Esophagus (tissue), 2 donors: ENCODE data around the gene DYNC1I2. TPM values are rescaled to one million over a fixed set of nuclear protein-coding genes. Genes with fewer than 3 reads are reported as not detected.

ENCODE experiments used
- H3K27ac ChIP-seq, 2 donors: one replicate each; pipeline ENCODE4 v1.5.1; 2013; ENCODE audit warnings: low read depth in 2 of 2, mild to moderate bottlenecking in 2 of 2, inconsistent platforms in 1 of 2, low read length in 1 of 2, moderate library complexity in 1 of 2
- H3K27me3 ChIP-seq, 2 donors: one replicate each; pipeline ENCODE4 v1.6.1; 2013; ENCODE audit warnings: low read length in 2 of 2, control low read depth in 1 of 2, mild to moderate bottlenecking in 1 of 2; ENCODE audit not compliant: insufficient read depth in 2 of 2, control insufficient read depth in 1 of 2
- H3K36me3 ChIP-seq, 2 donors: one replicate each; pipeline ENCODE4 v1.6.1; 2013; ENCODE audit warnings: low read length in 1 of 2; ENCODE audit not compliant: control insufficient read depth in 2 of 2, insufficient read depth in 2 of 2
- H3K4me1 ChIP-seq, 2 donors: one replicate each; pipeline ENCODE4 v1.6.1; 2013; ENCODE audit warnings: low read length in 1 of 2; ENCODE audit not compliant: control insufficient read depth in 2 of 2, insufficient read depth in 2 of 2
- H3K4me3 ChIP-seq, 2 donors: one replicate each; pipeline ENCODE4 v1.5.1; 2013; ENCODE audit warnings: low read length in 2 of 2, mild to moderate bottlenecking in 2 of 2, low read depth in 1 of 2, moderate library complexity in 1 of 2
- H3K9me3 ChIP-seq, 2 donors: one replicate each; pipeline ENCODE4 v1.6.1; 2013; ENCODE audit warnings: mild to moderate bottlenecking in 2 of 2, low read depth in 1 of 2, low read length in 1 of 2, moderate library complexity in 1 of 2; ENCODE audit not compliant: control insufficient read depth in 2 of 2, insufficient read depth in 1 of 2
- WGBS, 2 donors: extraction: QIAGEN DNeasy Blood & Tissue Kit; methylation state at CpG; one replicate each; pipeline ENCODE4 v1.1.7; 2013; 5-methylcytosine and 5-hydroxymethylcytosine counted together
- polyA plus RNA-seq, 2 donors: library from polyadenylated mRNA; stranded (reverse); fragments of 200-250 nt; gene quantifications; one replicate each; pipeline ENCODE4 v1.2.3, GENCODE V29; 2013
- donor health status: healthy with polysubstance abuse.
- donor health status: Bipolar disorder and iron deficiency.

The DYNC1I2 gene
- polyA plus RNA-seq, 2 donors: 45.0 to 73.9 TPM

DNA sequence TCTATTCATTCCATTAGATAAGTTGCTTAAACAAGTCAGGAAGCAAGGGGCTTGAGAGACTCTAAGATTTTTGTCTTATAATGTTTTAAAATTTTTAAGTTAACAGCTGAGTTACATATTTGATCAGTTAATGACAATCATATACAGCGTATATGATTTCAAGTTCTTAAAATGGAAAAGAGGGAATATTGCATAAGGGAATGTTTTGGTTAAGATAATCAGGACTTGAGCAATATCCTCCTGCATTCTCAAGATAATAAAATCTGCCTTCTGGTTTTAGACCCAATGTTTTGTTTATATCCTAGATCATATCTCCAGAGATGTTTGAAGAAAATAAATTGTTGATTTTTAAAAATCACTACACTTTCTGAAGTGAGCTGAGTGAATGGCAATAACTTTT lies 13.4 kb upstream of the DYNC1I2 start:
- Histone ChIP-seq H3K27me3 (no peaks in the 10 kb centered on the region), H3K4me1 (no peaks in the 10 kb centered on the region), H3K9me3 (no peaks in the 10 kb centered on the region), H3K36me3 (no peaks in the 10 kb centered on the region), H3K4me3 (no peak overlapping the region), H3K27ac (no peak overlapping the region)
- WGBS, 2 donors: 85 to 93% methylated on average over 1 of the region's 1 CpG

DNA sequence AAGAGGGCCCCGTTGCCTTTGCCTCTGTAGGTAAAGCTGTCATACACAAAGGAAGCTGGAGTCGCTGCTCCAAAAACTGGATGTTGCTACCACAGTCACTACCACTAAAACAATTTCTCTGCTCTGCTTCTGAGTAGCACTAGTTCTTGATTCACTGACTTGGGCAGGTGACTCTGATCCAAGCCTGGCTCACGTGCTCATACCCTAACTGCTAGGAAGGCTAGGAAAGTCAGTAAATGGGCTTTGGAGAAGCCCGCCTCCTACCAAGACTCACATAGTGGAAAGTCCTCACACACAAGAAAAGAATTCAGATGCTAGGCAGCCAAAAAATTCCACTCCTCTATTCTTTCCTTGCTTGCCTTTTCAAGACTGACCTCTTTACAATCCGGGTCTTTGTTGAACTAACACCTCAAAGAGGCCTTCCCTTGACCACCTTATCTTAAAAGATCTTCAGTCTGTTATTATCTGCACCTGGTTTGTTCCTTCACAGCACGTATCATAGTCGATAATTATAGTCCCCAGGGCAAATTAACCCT lies 11.4 kb upstream of the DYNC1I2 start:
- no peaks in the 10 kb centered on the region for H3K36me3 ChIP-seq
- no peak overlapping the region for H3K4me3 ChIP-seq
- H3K4me1 ChIP-seq: no peaks in the 10 kb centered on the region
- no peaks in the 10 kb centered on the region for H3K27me3 ChIP-seq
- H3K27ac ChIP-seq: no peak overlapping the region
- no peaks in the 10 kb centered on the region for H3K9me3 ChIP-seq
- WGBS, 2 donors: 70 to 81% methylated on average over 7 of the region's 7 CpGs

DNA sequence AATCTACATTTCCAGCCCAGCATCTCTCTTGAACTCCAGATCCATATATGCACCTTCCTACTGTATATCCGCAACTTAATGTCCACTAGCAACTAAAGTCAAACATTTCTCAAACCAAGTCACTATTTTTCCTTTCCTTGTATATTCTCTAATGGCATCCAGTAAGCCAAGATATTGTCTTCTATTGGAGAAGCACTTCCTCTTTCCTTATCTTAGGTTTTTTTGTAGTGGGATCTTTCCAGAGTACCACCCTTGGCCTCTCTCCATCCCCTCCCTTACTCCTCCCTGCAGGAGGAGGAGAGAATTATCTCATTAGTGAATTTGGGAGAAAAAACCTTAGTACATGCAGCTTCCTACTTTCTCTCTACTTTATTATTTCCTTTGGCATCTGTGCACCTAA lies 8.7 kb upstream of the DYNC1I2 start:
- WGBS, 2 donors: 80 to 94% methylated on average over 1 of the region's 1 CpG
- Histone ChIP-seq H3K4me1 (no peaks in the 10 kb centered on the region), H3K27me3 (no peaks in the 10 kb centered on the region), H3K4me3 (no peak overlapping the region), H3K9me3 (no peaks in the 10 kb centered on the region), H3K27ac (no peak overlapping the region), H3K36me3 (no peaks in the 10 kb centered on the region)

- WGBS, 2 donors: 0 to 3% methylated on average over 10 of the region's 10 CpGs
- no peaks in the 10 kb centered on the region for H3K27me3 ChIP-seq
- H3K4me1 ChIP-seq: no peaks in the 10 kb centered on the region
- peak overlapping the region; percentile 80 to 86 for H3K27ac ChIP-seq
- H3K36me3 ChIP-seq: no peaks in the 10 kb centered on the region
- peak overlapping the region; percentile 87 to 89 for H3K4me3 ChIP-seq
- no peaks in the 10 kb centered on the region for H3K9me3 ChIP-seq
Observed at GRCh38 chr2:171688129-171688465, 828 bp downstream of the DYNC1I2 start.

GRCh38 chr2:171692331-171692730 lies 5.1 kb downstream of the DYNC1I2 start:
- Histone ChIP-seq H3K27me3 (no peaks in the 10 kb centered on the region), H3K9me3 (no peaks in the 10 kb centered on the region), H3K4me3 (no peak overlapping the region), H3K36me3 (peaks cover 0 to 3% of the 10 kb centered on the region in 2 donors), H3K4me1 (no peaks in the 10 kb centered on the region), H3K27ac (no peak overlapping the region)
- 79 to 87% methylated on average over 1 of the region's 1 CpG for WGBS, 2 donors

GRCh38 chr2:171702781-171703556 lies 15.7 kb downstream of the DYNC1I2 start:
- 87 to 91% methylated on average over 7 of the region's 7 CpGs for WGBS, 2 donors
- Histone ChIP-seq H3K36me3 (peaks cover 0 to 3% of the 10 kb centered on the region in 2 donors), H3K4me1 (no peaks in the 10 kb centered on the region), H3K27ac (no peak overlapping the region), H3K9me3 (no peaks in the 10 kb centered on the region), H3K27me3 (no peaks in the 10 kb centered on the region), H3K4me3 (no peak overlapping the region)

GRCh38 chr2:171703574-171704347 lies 16.5 kb downstream of the DYNC1I2 start:
- 63 to 66% methylated on average over 4 of the region's 4 CpGs for WGBS, 2 donors
- no peak overlapping the region for H3K4me3 ChIP-seq
- peaks cover 0 to 3% of the 10 kb centered on the region in 2 donors for H3K36me3 ChIP-seq
- H3K27ac ChIP-seq: no peak overlapping the region
- no peaks in the 10 kb centered on the region for H3K27me3 ChIP-seq
- H3K9me3 ChIP-seq: no peaks in the 10 kb centered on the region
- no peaks in the 10 kb centered on the region for H3K4me1 ChIP-seq

DNA sequence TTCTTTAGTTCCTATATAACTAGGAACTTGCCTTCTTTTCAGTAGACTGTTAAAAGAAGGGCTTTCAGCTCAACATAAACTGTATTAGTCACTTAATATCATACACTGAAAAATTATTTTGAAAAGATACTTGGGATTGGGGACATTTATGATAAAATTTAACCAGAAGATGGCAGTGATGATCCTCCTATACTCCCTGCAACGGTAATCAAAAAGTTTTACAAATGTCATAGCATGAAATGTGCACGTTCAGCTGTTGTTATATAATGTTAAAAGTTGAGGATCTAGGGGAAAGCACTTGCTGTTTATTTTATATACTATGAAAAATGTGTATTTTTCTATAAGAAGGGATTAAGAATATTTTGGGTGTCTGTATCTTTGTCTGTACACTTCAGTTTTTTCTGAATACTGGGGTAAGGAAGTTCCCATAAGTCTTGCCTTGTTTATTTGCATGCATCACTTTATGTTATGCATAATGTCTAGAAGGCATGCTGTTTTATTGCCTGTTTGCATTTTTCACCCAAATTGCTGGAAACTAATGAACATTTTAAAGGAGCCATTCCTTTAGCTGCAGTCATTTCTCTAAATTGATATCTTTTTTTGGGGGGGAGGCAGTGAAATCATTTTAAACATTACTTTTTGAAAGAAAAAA lies 19.0 kb downstream of the DYNC1I2 start:
- H3K4me1 ChIP-seq: no peaks in the 10 kb centered on the region
- WGBS, 2 donors: 12 to 20% methylated on average over 2 of the region's 2 CpGs

GRCh38 chr2:171707752-171708151 lies 20.5 kb downstream of the DYNC1I2 start:
- H3K9me3 ChIP-seq: no peaks in the 10 kb centered on the region
- H3K27me3 ChIP-seq: no peaks in the 10 kb centered on the region
- WGBS, 2 donors: 52 to 68% methylated on average over 1 of the region's 1 CpG
- no peaks in the 10 kb centered on the region for H3K36me3 ChIP-seq
- no peak overlapping the region for H3K27ac ChIP-seq
- no peak overlapping the region for H3K4me3 ChIP-seq
- no peaks in the 10 kb centered on the region for H3K4me1 ChIP-seq

More for the DNA sequence above, 19.0 kb downstream of the DYNC1I2 start:
- H3K36me3 ChIP-seq: no peaks in the 10 kb centered on the region
- no peaks in the 10 kb centered on the region for H3K9me3 ChIP-seq
- H3K27ac ChIP-seq: no peak overlapping the region
- H3K27me3 ChIP-seq: no peaks in the 10 kb centered on the region
- H3K4me3 ChIP-seq: no peak overlapping the region
